ENCODE data around the gene KRT78. TPM values are rescaled to one million over a fixed set of nuclear protein-coding genes. Genes with fewer than 3 reads are reported as not detected.

The KRT78 gene
- total RNA-seq, 2 experiments from 2014 or later = not detected

DNA sequence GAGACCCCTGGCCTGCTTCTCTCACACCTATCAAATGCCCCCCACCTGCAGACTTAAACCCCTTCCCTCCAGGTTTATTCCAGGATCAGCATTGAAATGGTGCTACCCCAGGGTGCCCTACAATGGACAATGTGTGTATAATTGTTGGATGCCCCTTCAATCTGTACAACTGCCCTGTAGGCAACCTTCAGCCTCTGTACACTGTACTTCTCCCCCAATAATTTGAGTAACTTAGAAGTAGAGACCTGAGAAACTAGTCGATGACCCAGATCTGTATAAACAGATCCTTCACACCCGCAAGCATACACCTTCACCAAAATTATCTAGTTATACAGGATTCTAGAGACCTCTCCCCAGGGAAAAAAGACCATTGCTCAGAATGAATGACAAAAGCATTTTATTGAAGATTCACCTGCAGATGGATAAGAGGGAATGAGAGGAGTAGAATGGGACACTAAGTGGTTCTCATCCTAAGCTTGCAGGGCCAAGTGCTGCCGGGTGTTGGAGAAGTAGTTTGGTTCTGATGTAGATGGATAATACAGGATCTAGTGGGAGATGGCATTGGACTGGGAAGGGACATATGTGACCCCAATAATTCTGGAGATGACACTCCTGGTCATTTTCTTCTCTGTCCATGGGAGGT, 42.5 kb downstream of the KRT78 start:
- intact Hi-C loops (cut with DNase I, micrococcal nuclease) = no loop called here
- H3K27ac Mint-ChIP-seq = no peak overlapping the region
- no peaks in the 10 kb centered on the region for H3K9me3 Mint-ChIP-seq (ENCODE audit: low read depth)
- no peaks in the 10 kb centered on the region for H3K36me3 Mint-ChIP-seq (ENCODE audit: low read depth)
- POLR2A ChIA-PET = no interaction called here
- H3K27me3 Mint-ChIP-seq = no peaks in the 10 kb centered on the region
- CTCF ChIA-PET = no interaction called here
- H3K4me1 Mint-ChIP-seq = no peaks in the 10 kb centered on the region
- no peak overlapping the region for H3K4me3 Mint-ChIP-seq
- no peak for DNase-seq
- ATAC-seq = no peak

GRCh38 chr12:52805739-52806138, 43.1 kb downstream of the KRT78 start:
- Mint-ChIP-seq H3K27ac (no peak overlapping the region), H3K4me1 (no peaks in the 10 kb centered on the region), H3K36me3 (ENCODE audit: low read depth) (no peaks in the 10 kb centered on the region), H3K4me3 (no peak overlapping the region), H3K27me3 (no peaks in the 10 kb centered on the region), H3K9me3 (ENCODE audit: low read depth) (no peaks in the 10 kb centered on the region)
- POLR2A ChIA-PET = no interaction called here
- DNase-seq = no peak
- CTCF ChIA-PET = no interaction called here
- no peak for ATAC-seq
- intact Hi-C loops (cut with DNase I, micrococcal nuclease) = no loop called here

DNA sequence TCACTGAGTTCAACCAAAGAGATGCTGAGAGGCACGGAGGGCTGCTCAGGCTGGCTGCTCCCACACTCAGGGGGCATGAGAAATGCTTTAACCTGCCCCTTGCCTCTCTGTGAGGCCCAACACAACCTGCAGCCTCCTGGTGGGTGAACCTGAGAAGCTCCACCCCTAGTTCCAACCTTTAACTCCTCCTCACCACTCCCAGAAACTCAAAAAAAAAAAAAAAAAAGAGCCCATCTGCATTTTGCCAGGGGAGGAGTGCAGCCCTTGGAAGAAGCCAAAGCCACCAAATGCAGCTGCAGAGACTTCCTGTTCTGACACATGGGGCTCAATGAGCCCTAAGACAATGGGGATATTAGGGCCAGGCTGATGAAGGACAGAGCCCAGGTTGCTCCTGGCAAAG, 43.8 kb downstream of the KRT78 start:
- H3K27me3 Mint-ChIP-seq = no peaks in the 10 kb centered on the region

GRCh38 chr12:52802442-52802841, 46.4 kb downstream of the KRT78 start:
- intact Hi-C loops (cut with DNase I, micrococcal nuclease) = no loop called here
- Mint-ChIP-seq H3K4me1 (no peaks in the 10 kb centered on the region), H3K9me3 (ENCODE audit: low read depth) (no peaks in the 10 kb centered on the region), H3K27ac (no peak overlapping the region), H3K4me3 (no peak overlapping the region), H3K36me3 (ENCODE audit: low read depth) (no peaks in the 10 kb centered on the region), H3K27me3 (no peaks in the 10 kb centered on the region)
- ATAC-seq (no peak), DNase-seq (no peak)
- ChIA-PET POLR2A (interaction anchor here (0.6 kb wide), 1 partner anchor 128 kb away, joined by 3 read pairs; no protein-coding TSS in a partner anchor), CTCF (interaction anchor here (0.6 kb wide), 1 partner anchor 18 kb away, joined by 3 read pairs; no protein-coding TSS in a partner anchor)

More for the DNA sequence above, 43.8 kb downstream of the KRT78 start:
- DNase-seq = no peak
- Mint-ChIP-seq H3K9me3 (ENCODE audit: low read depth) (no peaks in the 10 kb centered on the region), H3K27ac (no peak overlapping the region), H3K4me1 (no peaks in the 10 kb centered on the region), H3K4me3 (no peak overlapping the region), H3K36me3 (ENCODE audit: low read depth) (no peaks in the 10 kb centered on the region)
- no peak for ATAC-seq
- POLR2A ChIA-PET = no interaction called here
- intact Hi-C loops (cut with DNase I, micrococcal nuclease) = no loop called here
- CTCF ChIA-PET = interaction anchor here (0.9 kb wide), 1 partner anchor 75 kb away, joined by 3 read pairs; no protein-coding TSS in a partner anchor

DNA sequence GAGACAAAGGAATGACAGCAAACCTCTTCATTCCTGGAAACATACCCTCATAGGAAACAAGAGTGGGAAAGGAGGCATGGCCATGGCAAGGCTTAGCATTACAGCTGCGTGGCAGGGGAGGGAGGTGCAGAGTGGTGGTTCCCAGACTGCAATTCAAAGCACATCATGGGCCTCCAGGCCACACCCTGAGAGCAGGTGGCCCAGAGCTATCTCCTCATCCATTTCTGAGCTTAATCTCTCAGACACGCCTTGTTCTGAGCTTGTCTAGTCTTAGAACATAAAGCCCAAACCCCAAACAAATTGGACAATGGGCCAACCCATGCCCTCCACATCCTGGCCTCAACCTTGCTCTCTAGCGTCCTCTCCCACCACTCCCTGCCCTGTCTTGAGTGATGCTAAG, 47.0 kb downstream of the KRT78 start:
- intact Hi-C loops (cut with DNase I, micrococcal nuclease) = no loop called here
- CTCF ChIA-PET = interaction anchor here (0.6 to 0.7 kb wide), 2 partner anchors 423 to 1128 kb away, joined by 3 read pairs; no protein-coding TSS in a partner anchor
- H3K27me3 Mint-ChIP-seq = no peaks in the 10 kb centered on the region
- H3K4me1 Mint-ChIP-seq = no peaks in the 10 kb centered on the region
- ATAC-seq (no peak), DNase-seq (no peak)
- POLR2A ChIA-PET = no interaction called here
- no peak overlapping the region for H3K4me3 Mint-ChIP-seq
- H3K36me3 Mint-ChIP-seq (ENCODE audit: low read depth) = no peaks in the 10 kb centered on the region
- H3K27ac Mint-ChIP-seq = no peak overlapping the region
- no peaks in the 10 kb centered on the region for H3K9me3 Mint-ChIP-seq (ENCODE audit: low read depth)

GRCh38 chr12:52800259-52800917, 48.4 kb downstream of the KRT78 start:
- CTCF ChIA-PET = no interaction called here
- DNase-seq = no peak
- H3K9me3 Mint-ChIP-seq (ENCODE audit: low read depth) = no peaks in the 10 kb centered on the region

DNA sequence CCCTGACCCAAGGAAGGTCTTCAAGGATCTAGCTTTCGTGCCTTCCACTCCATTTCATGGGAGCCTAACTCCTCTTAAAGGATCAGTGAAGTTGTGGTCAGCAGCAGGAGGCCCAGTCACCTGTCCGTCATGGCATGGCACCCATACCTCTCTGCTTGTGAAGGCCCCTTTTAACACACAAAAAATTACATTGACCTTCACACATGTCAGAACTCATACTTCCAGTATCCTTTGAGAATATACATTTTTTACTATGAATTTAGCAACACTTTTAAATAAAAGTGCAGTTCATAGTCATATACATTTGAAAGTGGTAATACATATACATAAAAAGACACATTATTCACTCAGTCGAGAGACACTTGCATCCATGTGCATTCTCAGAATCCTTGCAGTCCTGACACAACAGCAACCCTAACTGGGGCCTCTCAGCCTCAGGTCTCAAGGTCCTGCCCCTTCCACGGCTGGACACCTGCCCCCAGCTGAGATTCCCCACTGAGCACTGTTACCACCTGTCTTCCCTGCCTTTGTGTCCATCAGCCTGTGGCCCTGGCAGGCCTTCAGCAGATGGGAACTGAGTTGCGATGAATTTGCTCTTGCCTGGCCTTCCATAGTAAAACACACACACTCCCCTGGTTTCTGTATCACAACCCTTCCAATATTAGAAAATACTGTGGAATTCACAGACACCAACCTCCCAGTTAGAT, 49.1 kb downstream of the KRT78 start:
- CTCF ChIA-PET = no interaction called here

More at GRCh38 chr12:52800259-52800917, 48.4 kb downstream of the KRT78 start:
- Mint-ChIP-seq H3K4me3 (no peak overlapping the region), H3K36me3 (ENCODE audit: low read depth) (no peaks in the 10 kb centered on the region), H3K4me1 (no peaks in the 10 kb centered on the region), H3K27me3 (no peaks in the 10 kb centered on the region), H3K27ac (no peak overlapping the region)
- POLR2A ChIA-PET = no interaction called here
- no peak for ATAC-seq
- intact Hi-C loops (cut with DNase I, micrococcal nuclease) = no loop called here

DNA sequence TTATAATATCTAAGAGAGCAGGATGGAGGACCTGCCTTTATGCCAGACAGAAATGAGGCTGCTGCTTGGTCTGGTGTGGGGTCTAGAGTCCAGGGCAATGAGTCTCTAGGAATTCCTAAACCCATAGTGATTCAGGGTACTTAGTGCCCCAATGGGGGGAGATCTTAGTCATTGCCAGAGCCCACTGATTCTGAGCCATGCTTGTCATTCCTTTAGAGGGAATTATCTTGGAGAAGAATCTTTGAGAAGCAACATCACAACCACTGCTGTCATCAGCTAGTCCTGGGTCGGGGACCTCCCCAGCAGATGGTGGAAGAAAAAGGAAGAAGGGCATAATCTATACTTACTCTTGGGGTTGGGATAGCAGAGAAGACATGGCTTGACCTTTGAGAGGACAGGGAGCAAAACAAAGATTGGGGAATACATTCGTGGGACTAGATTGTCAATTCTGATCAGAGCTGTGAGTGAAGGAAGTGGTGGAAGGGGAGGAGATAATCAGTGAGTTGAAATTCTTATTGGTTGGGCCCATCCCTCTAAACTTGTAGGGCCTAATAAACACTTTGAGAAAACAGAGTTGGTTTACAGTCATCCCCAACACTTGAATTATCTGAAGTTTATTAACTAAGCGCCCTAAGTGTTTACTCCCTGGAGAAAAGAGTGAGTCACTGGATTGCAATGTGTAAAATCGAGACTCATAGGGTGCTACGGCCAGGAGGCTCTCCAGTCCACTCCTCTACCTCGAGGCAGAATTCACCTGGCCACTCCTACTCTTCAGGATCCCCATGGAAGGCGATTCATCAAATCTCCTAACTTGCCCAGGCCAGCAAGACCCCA, 49.9 kb downstream of the KRT78 start:
- intact Hi-C loops (cut with DNase I, micrococcal nuclease) = no loop called here
- no peaks in the 10 kb centered on the region for H3K36me3 Mint-ChIP-seq (ENCODE audit: low read depth)
- CTCF ChIA-PET = interaction anchor here (0.7 to 0.9 kb wide), 2 partner anchors 71 to 81 kb away, joined by 3 read pairs; no protein-coding TSS in a partner anchor
- no peaks in the 10 kb centered on the region for H3K9me3 Mint-ChIP-seq (ENCODE audit: low read depth)
- no peak for DNase-seq
- no peaks in the 10 kb centered on the region for H3K27me3 Mint-ChIP-seq
- H3K4me1 Mint-ChIP-seq = peaks cover 8% of the 10 kb centered on the region
- POLR2A ChIA-PET = no interaction called here
- ATAC-seq = no peak
- no peak overlapping the region for H3K27ac Mint-ChIP-seq
- H3K4me3 Mint-ChIP-seq = no peak overlapping the region

More for the DNA sequence above, 49.1 kb downstream of the KRT78 start:
- DNase-seq = no peak
- POLR2A ChIA-PET = no interaction called here
- H3K36me3 Mint-ChIP-seq (ENCODE audit: low read depth) = no peaks in the 10 kb centered on the region
- H3K27ac Mint-ChIP-seq = no peak overlapping the region
- intact Hi-C loops (cut with DNase I, micrococcal nuclease) = no loop called here
- H3K27me3 Mint-ChIP-seq = no peaks in the 10 kb centered on the region
- ATAC-seq = no peak
- peaks cover under 1% of the 10 kb centered on the region for H3K4me1 Mint-ChIP-seq
- no peak overlapping the region for H3K4me3 Mint-ChIP-seq
- no peaks in the 10 kb centered on the region for H3K9me3 Mint-ChIP-seq (ENCODE audit: low read depth)

DNA sequence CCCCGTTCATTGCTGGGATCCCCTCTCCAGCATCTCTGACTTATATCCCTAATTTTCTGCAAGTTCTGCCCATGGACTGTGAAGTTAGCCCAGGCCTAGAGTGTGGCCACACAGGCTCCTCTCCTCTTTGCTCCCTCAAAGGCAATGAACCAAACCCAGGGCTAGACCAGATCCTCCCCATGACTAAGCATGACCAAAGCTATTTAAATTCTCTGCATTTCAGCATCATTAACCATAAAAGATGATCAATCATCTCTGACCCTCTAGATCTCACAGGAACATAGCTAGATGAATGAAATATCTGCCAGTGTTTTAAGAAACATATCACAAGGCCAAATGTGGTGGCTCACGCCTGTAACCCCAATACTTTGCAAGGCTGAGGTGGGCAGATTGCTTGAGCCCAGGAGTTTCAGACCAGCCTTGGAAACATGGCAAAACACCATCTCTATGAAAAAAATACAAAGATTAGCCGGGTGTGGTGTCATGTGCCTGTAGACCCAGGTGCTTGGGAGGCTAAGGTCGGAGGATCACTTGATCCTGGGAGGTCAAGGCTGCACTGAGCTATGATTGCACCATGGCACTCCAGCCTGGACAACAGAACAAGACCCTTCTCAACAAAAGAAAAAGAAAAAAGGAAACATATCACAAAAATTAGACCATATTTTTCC, 50.7 kb downstream of the KRT78 start:
- no peaks in the 10 kb centered on the region for H3K9me3 Mint-ChIP-seq (ENCODE audit: low read depth)
- H3K36me3 Mint-ChIP-seq (ENCODE audit: low read depth) = no peaks in the 10 kb centered on the region
- no peak for DNase-seq
- peaks cover 9% of the 10 kb centered on the region for H3K4me1 Mint-ChIP-seq
- no peak overlapping the region for H3K4me3 Mint-ChIP-seq
- H3K27me3 Mint-ChIP-seq = no peaks in the 10 kb centered on the region
- ChIA-PET CTCF (interaction anchor here (0.6 to 0.9 kb wide), 3 partner anchors 72 to 607 kb away, joined by 3 read pairs; partner anchors contain the start of gene KRT80), POLR2A (no interaction called here)
- intact Hi-C loops (cut with DNase I, micrococcal nuclease) = no loop called here
- ATAC-seq = no peak
- no peak overlapping the region for H3K27ac Mint-ChIP-seq

DNA sequence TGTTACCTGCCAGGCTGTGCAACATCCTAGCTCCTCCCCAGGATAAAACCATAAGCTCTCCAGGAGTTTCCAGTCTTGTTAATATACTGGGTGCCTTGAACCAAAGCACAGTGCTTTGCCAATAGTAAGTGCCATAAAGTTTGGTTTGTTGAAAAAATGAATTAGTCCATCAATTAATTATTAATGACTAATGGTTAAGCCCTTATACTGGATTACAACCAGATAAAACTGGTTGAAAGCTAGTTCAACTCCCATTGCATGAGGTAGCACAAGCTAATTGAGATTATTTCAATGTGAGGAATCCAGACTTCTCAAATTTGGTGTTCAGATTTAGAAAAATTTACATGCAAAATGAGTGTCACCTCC, 51.3 kb downstream of the KRT78 start:
- Mint-ChIP-seq H3K4me1 (peaks cover 13% of the 10 kb centered on the region), H3K9me3 (ENCODE audit: low read depth) (no peaks in the 10 kb centered on the region), H3K4me3 (no peak overlapping the region), H3K27me3 (no peaks in the 10 kb centered on the region), H3K27ac (no peak overlapping the region), H3K36me3 (ENCODE audit: low read depth) (no peaks in the 10 kb centered on the region)
- CTCF ChIA-PET = interaction anchor here (0.6 to 0.9 kb wide), 3 partner anchors 73 to 606 kb away, joined by 3 to 4 read pairs (median 3); partner anchors contain the start of gene KRT80
- DNase-seq = no peak
- ATAC-seq = no peak
- intact Hi-C loops (cut with DNase I, micrococcal nuclease) = no loop called here
- POLR2A ChIA-PET = no interaction called here

Data from activated CD4-positive, alpha-beta T cell treated with anti-CD3 and anti-CD28 coated beads for 36 hours (primary cell).